ENCODE data around the gene TMEM86B.

Gene TMEM86B

DNA sequence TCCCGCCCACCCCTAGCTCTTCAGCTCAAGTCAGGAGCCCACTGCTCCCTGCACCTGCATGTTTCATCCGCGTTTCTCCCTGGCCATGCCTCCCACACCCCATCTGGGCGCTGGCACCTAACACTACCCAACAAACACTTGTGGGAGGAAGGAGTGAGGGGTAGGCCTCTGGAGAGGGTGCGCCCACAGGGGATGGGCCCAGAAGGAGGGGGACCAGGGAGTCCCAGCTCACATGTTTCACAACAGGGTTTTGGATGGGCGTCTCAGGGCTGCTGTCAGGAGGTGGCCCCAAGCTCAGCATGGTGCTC lies 12.1 kb upstream of the TMEM86B start:
- TF ChIP-seq EZH2 (IDR thresholded peaks at IDR 0.05; ENCODE audit: borderline replicate concordance, low read length) = no peak
- TF ChIP-seq, protein P1, sequence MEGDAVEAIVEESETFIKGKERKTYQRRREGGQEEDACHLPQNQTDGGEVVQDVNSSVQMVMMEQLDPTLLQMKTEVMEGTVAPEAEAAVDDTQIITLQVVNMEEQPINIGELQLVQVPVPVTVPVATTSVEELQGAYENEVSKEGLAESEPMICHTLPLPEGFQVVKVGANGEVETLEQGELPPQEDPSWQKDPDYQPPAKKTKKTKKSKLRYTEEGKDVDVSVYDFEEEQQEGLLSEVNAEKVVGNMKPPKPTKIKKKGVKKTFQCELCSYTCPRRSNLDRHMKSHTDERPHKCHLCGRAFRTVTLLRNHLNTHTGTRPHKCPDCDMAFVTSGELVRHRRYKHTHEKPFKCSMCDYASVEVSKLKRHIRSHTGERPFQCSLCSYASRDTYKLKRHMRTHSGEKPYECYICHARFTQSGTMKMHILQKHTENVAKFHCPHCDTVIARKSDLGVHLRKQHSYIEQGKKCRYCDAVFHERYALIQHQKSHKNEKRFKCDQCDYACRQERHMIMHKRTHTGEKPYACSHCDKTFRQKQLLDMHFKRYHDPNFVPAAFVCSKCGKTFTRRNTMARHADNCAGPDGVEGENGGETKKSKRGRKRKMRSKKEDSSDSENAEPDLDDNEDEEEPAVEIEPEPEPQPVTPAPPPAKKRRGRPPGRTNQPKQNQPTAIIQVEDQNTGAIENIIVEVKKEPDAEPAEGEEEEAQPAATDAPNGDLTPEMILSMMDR (IDR thresholded peaks at IDR 0.05; ENCODE audit: low read length) = no peak

DNA sequence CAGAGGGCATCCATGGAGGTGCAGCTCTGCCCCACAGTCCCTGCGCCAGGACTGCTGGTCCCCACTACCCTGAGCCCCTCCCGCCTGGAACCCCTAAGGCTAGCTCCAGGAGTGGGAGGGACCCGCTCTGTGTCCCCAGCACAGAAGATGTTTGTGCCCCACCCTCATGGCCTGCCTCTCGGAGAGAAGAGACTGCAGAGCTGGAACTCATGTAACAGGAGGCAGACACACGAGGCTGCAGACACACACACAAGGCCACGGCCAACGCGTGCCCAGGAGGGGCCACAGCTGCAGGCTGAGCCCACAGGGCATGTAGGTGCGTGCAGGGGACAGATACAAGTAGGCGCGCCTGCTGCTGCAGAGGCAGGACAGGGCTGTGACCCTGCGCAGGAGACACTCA lies 10.4 kb upstream of the TMEM86B start:
- H3K79me2 ChIP-seq (ENCODE audit: insufficient read depth, low read length) = no peaks in the 10 kb centered on the region

More for the DNA sequence above, 12.1 kb upstream of the TMEM86B start:
- H2AFZ ChIP-seq (ENCODE audit: low read length) = no peak overlapping the region
- H3K9ac ChIP-seq (ENCODE audit: low read length) = no peak overlapping the region
- H3K9me3 ChIP-seq (ENCODE audit: low read length) = no peaks in the 10 kb centered on the region
- no peaks in the 10 kb centered on the region for H3K4me1 ChIP-seq (ENCODE audit: insufficient read depth, low read length, severe bottlenecking)
- peaks cover 98% of the 10 kb centered on the region for H3K36me3 ChIP-seq (ENCODE audit: insufficient read depth, low read length)
- no peak overlapping the region for H3K27ac ChIP-seq (ENCODE audit: low read depth, low read length, poor library complexity, severe bottlenecking)
- no peaks in the 10 kb centered on the region for H3K79me2 ChIP-seq (ENCODE audit: insufficient read depth, low read length)
- no peak overlapping the region for H3K4me2 ChIP-seq (ENCODE audit: low read length)
- H4K20me1 ChIP-seq (ENCODE audit: insufficient read depth, low read length) = no peaks in the 10 kb centered on the region
- no peaks in the 10 kb centered on the region for H3K27me3 ChIP-seq (ENCODE audit: insufficient read depth, low read length)
- no peak overlapping the region for H3K4me3 ChIP-seq (ENCODE audit: low read depth, low read length, poor library complexity, severe bottlenecking)
- no peaks in the 10 kb centered on the region for H3K9me2 ChIP-seq (ENCODE audit: low read depth, low read length)
- H3F3A ChIP-seq (ENCODE audit: insufficient read depth, low read length) = no peaks in the 10 kb centered on the region

DNA sequence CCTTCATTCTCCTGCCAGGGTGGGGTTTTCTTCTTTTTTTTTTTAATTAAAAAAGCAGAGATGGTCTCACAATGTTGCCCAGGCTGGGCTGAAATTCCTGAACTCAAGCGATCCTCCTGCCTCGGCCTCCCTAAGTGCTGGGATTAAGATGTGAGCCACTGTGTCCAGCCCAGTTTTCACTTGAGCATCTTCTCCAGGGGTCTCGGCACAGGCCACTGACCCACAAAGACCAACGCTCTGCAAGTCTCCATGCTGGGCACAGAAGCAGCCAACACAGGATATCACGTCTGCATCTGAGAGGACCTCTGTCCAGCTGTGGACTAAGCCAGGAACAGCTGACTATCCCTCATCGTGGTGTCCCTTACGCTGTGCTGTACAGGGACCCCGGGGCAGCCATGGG lies 9.5 kb upstream of the TMEM86B start:
- no peaks in the 10 kb centered on the region for H3K9me2 ChIP-seq (ENCODE audit: low read depth, low read length)
- no peaks in the 10 kb centered on the region for H4K20me1 ChIP-seq (ENCODE audit: insufficient read depth, low read length)
- no peaks in the 10 kb centered on the region for H3K9me3 ChIP-seq (ENCODE audit: low read length)
- no peak overlapping the region for H2AFZ ChIP-seq (ENCODE audit: low read length)
- no peaks in the 10 kb centered on the region for H3K27me3 ChIP-seq (ENCODE audit: insufficient read depth, low read length)
- H3K27ac ChIP-seq (ENCODE audit: low read depth, low read length, poor library complexity, severe bottlenecking) = no peak overlapping the region
- H3K9ac ChIP-seq (ENCODE audit: low read length) = no peak overlapping the region
- H3F3A ChIP-seq (ENCODE audit: insufficient read depth, low read length) = no peaks in the 10 kb centered on the region; the same call in 1 of the 2 replicates
- H3K4me2 ChIP-seq (ENCODE audit: low read length) = no peak overlapping the region
- H3K4me1 ChIP-seq (ENCODE audit: insufficient read depth, low read length, severe bottlenecking) = no peaks in the 10 kb centered on the region
- H3K4me3 ChIP-seq (ENCODE audit: low read depth, low read length, poor library complexity, severe bottlenecking) = no peak overlapping the region
- peaks cover 96% of the 10 kb centered on the region for H3K36me3 ChIP-seq (ENCODE audit: insufficient read depth, low read length)
- no peak for TF ChIP-seq EZH2 (IDR thresholded peaks at IDR 0.05; ENCODE audit: borderline replicate concordance, low read length)
- TF ChIP-seq, protein P1 (IDR thresholded peaks at IDR 0.05; ENCODE audit: low read length) = no peak
- H3K79me2 ChIP-seq (ENCODE audit: insufficient read depth, low read length) = no peaks in the 10 kb centered on the region

More for the DNA sequence above, 10.4 kb upstream of the TMEM86B start:
- no peak overlapping the region for H3K27ac ChIP-seq (ENCODE audit: low read depth, low read length, poor library complexity, severe bottlenecking)
- H3K36me3 ChIP-seq (ENCODE audit: insufficient read depth, low read length) = peaks cover 96% of the 10 kb centered on the region
- H3K9me2 ChIP-seq (ENCODE audit: low read depth, low read length) = no peaks in the 10 kb centered on the region
- no peaks in the 10 kb centered on the region; the same call in 1 of the 2 replicates for H3F3A ChIP-seq (ENCODE audit: insufficient read depth, low read length)
- no peak overlapping the region for H3K9ac ChIP-seq (ENCODE audit: low read length)
- H3K4me2 ChIP-seq (ENCODE audit: low read length) = no peak overlapping the region
- no peaks in the 10 kb centered on the region for H3K4me1 ChIP-seq (ENCODE audit: insufficient read depth, low read length, severe bottlenecking)
- no peaks in the 10 kb centered on the region for H3K27me3 ChIP-seq (ENCODE audit: insufficient read depth, low read length)
- no peak overlapping the region for H2AFZ ChIP-seq (ENCODE audit: low read length)
- H4K20me1 ChIP-seq (ENCODE audit: insufficient read depth, low read length) = no peaks in the 10 kb centered on the region
- no peaks in the 10 kb centered on the region for H3K9me3 ChIP-seq (ENCODE audit: low read length)
- H3K4me3 ChIP-seq (ENCODE audit: low read depth, low read length, poor library complexity, severe bottlenecking) = no peak overlapping the region
- TF ChIP-seq, protein P1 (IDR thresholded peaks at IDR 0.05; ENCODE audit: low read length) = no peak
- TF ChIP-seq EZH2 (IDR thresholded peaks at IDR 0.05; ENCODE audit: borderline replicate concordance, low read length) = no peak
